ENCODE measurements around the gene AUH.

The AUH gene

DNA sequence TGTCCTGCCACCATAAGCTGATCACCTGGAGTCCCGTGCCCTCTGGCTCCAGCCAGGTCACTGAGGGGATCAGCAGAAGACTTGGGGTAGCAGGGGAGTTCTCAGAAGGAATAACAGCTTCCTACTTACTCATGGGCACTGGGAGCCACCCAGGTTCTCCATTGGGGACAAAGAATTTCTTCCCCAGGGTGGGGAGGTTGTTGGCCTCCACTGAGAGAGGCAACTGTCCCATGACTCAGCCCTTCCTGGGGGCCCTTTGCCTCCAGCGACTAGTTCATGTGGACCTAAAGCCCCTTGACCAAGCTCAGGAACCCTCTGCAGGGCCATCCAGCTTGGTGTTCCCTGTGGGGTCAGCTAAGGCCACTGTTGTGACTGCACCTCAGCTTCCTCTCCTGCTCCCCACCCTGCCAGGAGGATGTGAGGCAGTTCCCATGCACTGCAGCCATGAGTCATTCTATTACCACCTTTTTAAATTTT, 175.0 kb downstream of the AUH start:
- H3K4me3 ChIP-seq (IDR thresholded peaks at IDR 0.05; ENCODE audit: insufficient read depth, low read depth, low read length): no peak overlapping the region
- no peak overlapping the region for H3K4me2 ChIP-seq
- no peaks in the 10 kb centered on the region for H3K27me3 ChIP-seq (ENCODE audit: insufficient read depth, low read depth)
- H3K79me2 ChIP-seq (ENCODE audit: insufficient read depth, low read depth): no peaks in the 10 kb centered on the region
- H3K4me1 ChIP-seq (ENCODE audit: low read depth, poor library complexity, severe bottlenecking): peaks cover 27% of the 10 kb centered on the region
- no peak overlapping the region for H3K9ac ChIP-seq
- no peak overlapping the region for H3K27ac ChIP-seq
- TF ChIP-seq, protein P1, sequence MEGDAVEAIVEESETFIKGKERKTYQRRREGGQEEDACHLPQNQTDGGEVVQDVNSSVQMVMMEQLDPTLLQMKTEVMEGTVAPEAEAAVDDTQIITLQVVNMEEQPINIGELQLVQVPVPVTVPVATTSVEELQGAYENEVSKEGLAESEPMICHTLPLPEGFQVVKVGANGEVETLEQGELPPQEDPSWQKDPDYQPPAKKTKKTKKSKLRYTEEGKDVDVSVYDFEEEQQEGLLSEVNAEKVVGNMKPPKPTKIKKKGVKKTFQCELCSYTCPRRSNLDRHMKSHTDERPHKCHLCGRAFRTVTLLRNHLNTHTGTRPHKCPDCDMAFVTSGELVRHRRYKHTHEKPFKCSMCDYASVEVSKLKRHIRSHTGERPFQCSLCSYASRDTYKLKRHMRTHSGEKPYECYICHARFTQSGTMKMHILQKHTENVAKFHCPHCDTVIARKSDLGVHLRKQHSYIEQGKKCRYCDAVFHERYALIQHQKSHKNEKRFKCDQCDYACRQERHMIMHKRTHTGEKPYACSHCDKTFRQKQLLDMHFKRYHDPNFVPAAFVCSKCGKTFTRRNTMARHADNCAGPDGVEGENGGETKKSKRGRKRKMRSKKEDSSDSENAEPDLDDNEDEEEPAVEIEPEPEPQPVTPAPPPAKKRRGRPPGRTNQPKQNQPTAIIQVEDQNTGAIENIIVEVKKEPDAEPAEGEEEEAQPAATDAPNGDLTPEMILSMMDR (conservative IDR thresholded peaks at IDR 0.05; ENCODE audit: low read depth, low read length): no peak
- H3K36me3 ChIP-seq (ENCODE audit: insufficient read depth): no peaks in the 10 kb centered on the region
- no peaks in the 10 kb centered on the region for H4K20me1 ChIP-seq (ENCODE audit: insufficient read depth)
- H2AFZ ChIP-seq (ENCODE audit: low read depth): no peak overlapping the region

DNA sequence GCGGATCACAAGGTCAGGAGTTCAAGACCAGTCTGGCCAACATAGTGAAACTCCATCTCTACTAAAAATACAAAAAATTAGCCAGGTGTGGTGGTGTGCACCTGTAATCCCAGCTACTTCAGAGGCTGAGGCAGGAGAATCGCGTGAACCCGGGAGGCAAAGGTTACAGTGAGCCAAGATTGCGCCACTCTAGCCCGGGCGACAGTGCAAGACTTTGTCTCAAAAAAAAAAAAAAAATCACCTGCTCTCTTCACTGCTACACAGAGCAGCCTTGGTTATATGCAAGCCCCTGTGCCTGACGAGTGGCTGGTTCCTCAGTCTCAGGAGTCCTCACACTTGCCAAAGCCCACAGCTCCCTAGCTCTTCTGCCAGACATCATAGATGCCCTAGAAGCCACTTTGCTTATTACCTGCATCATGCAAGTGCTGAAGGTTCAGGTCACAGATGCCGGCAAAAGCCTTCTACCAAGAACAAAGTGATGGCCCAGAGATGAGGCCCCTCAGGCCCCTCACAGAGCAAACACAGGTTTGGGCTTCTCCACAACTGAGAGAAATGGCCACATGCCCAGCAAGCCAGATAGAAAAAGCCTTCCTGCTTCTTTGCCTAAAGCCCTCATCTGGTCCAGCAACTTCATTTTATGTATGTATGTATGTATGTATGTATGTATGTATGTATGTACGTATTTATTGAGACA, 176.4 kb downstream of the AUH start:
- Histone ChIP-seq H3K4me3 (IDR thresholded peaks at IDR 0.05; ENCODE audit: insufficient read depth, low read depth, low read length) (no peak overlapping the region), H3K36me3 (ENCODE audit: insufficient read depth) (no peaks in the 10 kb centered on the region), H3K79me2 (ENCODE audit: insufficient read depth, low read depth) (no peaks in the 10 kb centered on the region), H2AFZ (ENCODE audit: low read depth) (no peak overlapping the region), H3K9ac (no peak overlapping the region), H3K4me1 (ENCODE audit: low read depth, poor library complexity, severe bottlenecking) (peaks cover 14% of the 10 kb centered on the region), H3K27ac (no peak overlapping the region), H3K27me3 (ENCODE audit: insufficient read depth, low read depth) (no peaks in the 10 kb centered on the region), H4K20me1 (ENCODE audit: insufficient read depth) (no peaks in the 10 kb centered on the region), H3K4me2 (no peak overlapping the region)
- TF ChIP-seq, protein P1 (conservative IDR thresholded peaks at IDR 0.05; ENCODE audit: low read depth, low read length): no peak

DNA sequence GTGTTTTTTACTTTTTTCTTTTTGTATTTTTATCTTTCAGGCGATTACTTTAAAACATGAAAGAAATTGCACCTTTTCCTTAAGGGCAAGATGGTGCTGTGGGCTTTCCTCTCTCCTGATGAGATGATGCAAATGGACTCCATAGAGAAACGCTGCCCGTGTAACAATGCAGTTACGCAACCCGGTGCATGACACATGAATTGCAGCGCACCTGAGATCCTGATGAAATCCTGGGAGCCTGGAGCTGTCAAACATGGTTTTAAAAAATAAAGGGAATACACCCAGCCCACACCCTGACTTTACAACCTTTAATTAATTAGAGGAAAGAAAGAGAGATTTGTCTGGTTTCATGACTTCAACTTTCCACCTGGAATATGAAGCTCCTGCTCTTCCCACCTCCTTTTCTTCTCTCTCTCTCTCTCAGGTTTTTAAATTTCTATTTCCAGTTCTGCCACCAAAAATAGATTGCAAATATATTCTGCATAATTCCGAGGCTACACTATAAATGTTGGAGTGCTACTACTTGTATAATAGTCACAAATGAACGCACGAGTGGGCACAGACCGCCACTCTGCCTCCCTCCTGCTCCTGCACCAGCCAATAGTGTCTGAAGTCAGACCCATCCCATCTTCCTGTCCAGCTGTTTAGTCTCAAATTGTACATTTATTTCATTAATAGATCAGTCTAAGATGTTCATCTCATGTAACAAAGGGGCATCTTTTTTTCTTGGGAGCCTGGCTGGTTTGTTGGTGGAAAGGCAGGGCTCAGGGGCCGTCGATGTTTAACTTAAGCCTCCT, 179.1 kb downstream of the AUH start:
- no peak overlapping the region for H3K4me2 ChIP-seq
- peaks cover 10% of the 10 kb centered on the region for H3K4me1 ChIP-seq (ENCODE audit: low read depth, poor library complexity, severe bottlenecking)
- H3K4me3 ChIP-seq (IDR thresholded peaks at IDR 0.05; ENCODE audit: insufficient read depth, low read depth, low read length): no peak overlapping the region
- TF ChIP-seq, protein P1 (conservative IDR thresholded peaks at IDR 0.05; ENCODE audit: low read depth, low read length): no peak
- no peak overlapping the region for H3K27ac ChIP-seq
- H2AFZ ChIP-seq (ENCODE audit: low read depth): no peak overlapping the region
- no peaks in the 10 kb centered on the region for H3K79me2 ChIP-seq (ENCODE audit: insufficient read depth, low read depth)
- H3K27me3 ChIP-seq (ENCODE audit: insufficient read depth, low read depth): no peaks in the 10 kb centered on the region
- H4K20me1 ChIP-seq (ENCODE audit: insufficient read depth): no peaks in the 10 kb centered on the region
- no peak overlapping the region for H3K9ac ChIP-seq
- no peaks in the 10 kb centered on the region for H3K36me3 ChIP-seq (ENCODE audit: insufficient read depth)

DNA sequence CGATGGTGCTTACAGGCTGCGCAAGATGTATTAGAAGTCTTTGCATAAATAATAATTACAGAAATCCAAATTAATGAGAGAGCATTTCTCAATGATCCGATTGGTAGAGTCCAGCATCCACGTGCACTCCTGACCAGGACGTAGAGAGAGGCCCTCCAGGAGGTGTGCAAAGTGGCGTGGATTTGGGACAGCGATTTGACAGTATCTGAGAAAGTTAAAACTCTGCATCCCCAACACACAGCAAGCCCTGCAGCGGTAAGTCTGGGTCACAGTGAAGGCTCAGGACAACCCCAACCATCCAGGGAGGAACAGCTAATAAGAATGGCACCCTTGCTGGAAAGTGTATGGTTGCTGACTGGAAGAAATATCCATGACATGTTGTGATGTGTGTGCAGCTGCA, 180.2 kb downstream of the AUH start:
- Histone ChIP-seq H2AFZ (ENCODE audit: low read depth) (no peak overlapping the region), H3K27me3 (ENCODE audit: insufficient read depth, low read depth) (no peaks in the 10 kb centered on the region), H3K4me1 (ENCODE audit: low read depth, poor library complexity, severe bottlenecking) (peaks cover 10% of the 10 kb centered on the region), H3K9ac (no peak overlapping the region), H3K36me3 (ENCODE audit: insufficient read depth) (no peaks in the 10 kb centered on the region), H3K4me3 (IDR thresholded peaks at IDR 0.05; ENCODE audit: insufficient read depth, low read depth, low read length) (no peak overlapping the region), H3K4me2 (no peak overlapping the region), H3K27ac (no peak overlapping the region), H4K20me1 (ENCODE audit: insufficient read depth) (no peaks in the 10 kb centered on the region), H3K79me2 (ENCODE audit: insufficient read depth, low read depth) (no peaks in the 10 kb centered on the region)
- TF ChIP-seq, protein P1 (conservative IDR thresholded peaks at IDR 0.05; ENCODE audit: low read depth, low read length): no peak
